ENCODE data around the gene GOLGA8F.
"Not testable (repeated sequence)": the region's sequence is repeated elsewhere in the genome, so short reads cannot be mapped to it uniquely, and the experiment has no call there.

The GOLGA8F gene

GRCh38 chr15:28378364-28378763 is at the start of gene GOLGA8F:
GOLGA8F (plus strand) TSS chr15:28378664; CDS start chr15:28378762, 98 bp downstream.
- DNase-seq: not testable (repeated sequence)

- DNase-seq: not testable (repeated sequence)
These were observed 20.5 kb upstream of the GOLGA8F start, which contains the start of gene GOLGA6L24 for GRCh38 chr15:28357984-28358383. GOLGA6L24 (minus strand) TSS chr15:28358084; CDS start chr15:28358023, 61 bp downstream.

- DNase-seq: not testable (repeated sequence)
These were observed 13.0 kb upstream of the GOLGA8F start for GRCh38 chr15:28365502-28365901.

- DNase-seq: not testable (repeated sequence)
These were observed 1.6 kb downstream of the GOLGA8F start for GRCh38 chr15:28380053-28380452.

GRCh38 chr15:28396022-28396421 is 17.6 kb downstream of the GOLGA8F start:
- DNase-seq: not testable (repeated sequence)

GRCh38 chr15:28402774-28403435 is 24.4 kb downstream of the GOLGA8F start:
- DNase-seq: not testable (repeated sequence)

GRCh38 chr15:28420470-28420869 is 42.0 kb downstream of the GOLGA8F start:
- DNase-seq: not testable (repeated sequence)

GRCh38 chr15:28435594-28435993 is 57.1 kb downstream of the GOLGA8F start:
- not testable (repeated sequence) for DNase-seq
